ENCODE measurements around the gene SEC14L5.

DNA sequence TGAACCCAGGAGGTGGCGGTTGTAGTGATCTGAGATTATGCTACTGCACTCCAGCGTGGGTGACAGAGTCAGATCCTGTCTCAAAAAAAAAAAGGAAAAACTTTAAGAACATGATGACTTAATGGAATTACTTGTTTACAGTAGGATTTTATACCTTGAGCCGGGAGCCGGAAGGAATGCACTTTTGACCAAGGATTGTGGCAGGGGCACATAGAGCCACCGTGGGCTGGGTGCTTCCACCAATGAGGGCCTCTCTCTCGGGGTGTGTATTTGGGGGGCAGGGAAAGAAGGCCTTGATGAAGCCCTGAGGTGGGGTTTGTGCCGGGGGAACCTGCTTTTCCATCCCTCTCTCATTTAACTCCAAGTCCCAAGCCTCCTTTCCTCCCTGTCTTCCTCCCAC lies 82.3 kb downstream of the SEC14L5 start:
- TF ChIP-seq EZH2 (IDR thresholded peaks at IDR 0.05), result no peak
- no peak for TF ChIP-seq FOXP2 (optimal IDR thresholded peaks at IDR 0.05; ENCODE audit: control extremely low read depth, extremely low read length, insufficient read depth)
- no peak for TF ChIP-seq POLR2AphosphoS5 (IDR thresholded peaks at IDR 0.05; ENCODE audit: borderline replicate concordance, low read depth, low read length)

All from SK-N-MC (cell line).